MM.1S (cell line): ENCODE data around the gene DEDD.

Experiments
- EZH2 ChIP-seq: fragments of 300-600 bp; sonication (generic); optimal IDR thresholded peaks from 2 replicates; pipeline ENCODE3; 2017; ENCODE audit warnings: low read depth, mild to moderate bottlenecking, antibody characterized with exemption, low read length, mixed read lengths
- TF ChIP-seq, protein P1 (sequence below): fragments of 300-600 bp; sonication (generic); IDR thresholded peaks from 2 replicates; pipeline ENCODE4 v1.5.1; 2016; ENCODE audit warnings: antibody characterized with exemption, low read length, mixed read lengths

DNA sequence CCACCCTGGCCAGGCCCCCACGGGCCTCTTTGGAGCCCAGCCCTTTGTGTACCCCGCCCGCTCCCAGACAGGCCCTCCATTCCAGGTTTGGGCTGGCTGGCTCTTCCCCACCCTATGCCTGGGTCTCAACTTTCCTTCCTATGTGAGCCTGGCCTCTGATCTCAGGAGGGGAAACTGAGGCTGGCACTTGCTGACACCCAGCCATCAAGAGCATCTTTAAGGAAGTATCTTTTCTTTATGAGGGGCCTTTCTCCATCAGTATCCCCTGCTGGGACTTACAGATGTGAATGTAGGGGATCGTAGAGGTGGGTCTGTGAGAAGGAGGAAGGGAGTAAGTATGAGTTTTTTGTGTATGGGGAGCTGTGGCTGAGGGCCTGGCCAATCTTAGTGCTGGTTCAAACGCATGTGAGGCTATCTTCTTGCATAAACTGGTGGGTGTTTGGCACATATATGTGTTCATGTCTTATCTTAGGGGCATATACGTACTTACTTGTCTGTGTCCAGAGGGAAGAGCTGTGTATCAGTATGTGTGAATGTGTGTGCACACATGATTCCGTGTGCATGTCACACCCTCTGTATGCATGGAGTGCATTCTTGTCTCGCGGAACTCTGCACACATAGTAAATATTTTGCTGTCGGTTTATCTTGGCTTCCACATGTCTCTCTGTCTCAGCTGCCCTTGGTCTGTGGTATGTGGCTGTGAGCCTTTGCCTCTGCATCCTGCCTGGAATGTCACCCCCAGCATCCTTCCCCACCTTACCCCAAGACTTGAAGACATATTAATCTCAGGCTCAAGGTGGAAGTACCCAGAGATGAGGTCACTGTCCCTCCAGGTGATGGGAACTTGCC lies 48.5 kb downstream of the DEDD start:
- TF ChIP-seq, protein P1, sequence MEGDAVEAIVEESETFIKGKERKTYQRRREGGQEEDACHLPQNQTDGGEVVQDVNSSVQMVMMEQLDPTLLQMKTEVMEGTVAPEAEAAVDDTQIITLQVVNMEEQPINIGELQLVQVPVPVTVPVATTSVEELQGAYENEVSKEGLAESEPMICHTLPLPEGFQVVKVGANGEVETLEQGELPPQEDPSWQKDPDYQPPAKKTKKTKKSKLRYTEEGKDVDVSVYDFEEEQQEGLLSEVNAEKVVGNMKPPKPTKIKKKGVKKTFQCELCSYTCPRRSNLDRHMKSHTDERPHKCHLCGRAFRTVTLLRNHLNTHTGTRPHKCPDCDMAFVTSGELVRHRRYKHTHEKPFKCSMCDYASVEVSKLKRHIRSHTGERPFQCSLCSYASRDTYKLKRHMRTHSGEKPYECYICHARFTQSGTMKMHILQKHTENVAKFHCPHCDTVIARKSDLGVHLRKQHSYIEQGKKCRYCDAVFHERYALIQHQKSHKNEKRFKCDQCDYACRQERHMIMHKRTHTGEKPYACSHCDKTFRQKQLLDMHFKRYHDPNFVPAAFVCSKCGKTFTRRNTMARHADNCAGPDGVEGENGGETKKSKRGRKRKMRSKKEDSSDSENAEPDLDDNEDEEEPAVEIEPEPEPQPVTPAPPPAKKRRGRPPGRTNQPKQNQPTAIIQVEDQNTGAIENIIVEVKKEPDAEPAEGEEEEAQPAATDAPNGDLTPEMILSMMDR = no peak
- TF ChIP-seq EZH2 = no peak
